Neural progenitor cell (in vitro differentiated cells): ENCODE results near the gene CYB5A. TPM values are rescaled to one million over a fixed set of nuclear protein-coding genes. Genes with fewer than 3 reads are reported as not detected.

Source experiments
- DNase-seq: peaks from one replicate; pipeline ENCODE4 v3.0.0-alpha.2; 2016; ENCODE audit warnings: low spot score
- H2AFZ ChIP-seq: fragments of 200-600 bp; sonication (generic); replicated peaks from 2 replicates; pipeline ENCODE4 v1.6.1; 2016; ENCODE audit warnings: antibody characterized with exemption
- H3F3A ChIP-seq: fragments of 200-600 bp; sonication (generic); 2 replicates; pipeline ENCODE4 v1.6.1; 2016; ENCODE audit warnings: antibody characterized with exemption, low read depth
- H3K27ac ChIP-seq: fragments of 200-600 bp; sonication (generic); 2 replicates; pipeline ENCODE4 v1.5.1; 2016; ENCODE audit warnings: mild to moderate bottlenecking
- H3K27me3 ChIP-seq: fragments of 200-600 bp; sonication (generic); 2 replicates; pipeline ENCODE4 v1.6.1; 2016; ENCODE audit warnings: mild to moderate bottlenecking, moderate library complexity
- H3K36me3 ChIP-seq: fragments of 200-600 bp; sonication (generic); 2 replicates; pipeline ENCODE4 v1.5.1; 2016
- H3K4me1 ChIP-seq: fragments of 200-600 bp; sonication (generic); 2 replicates; pipeline ENCODE4 v1.6.1; 2016; ENCODE audit warnings: mixed run types
- H3K4me2 ChIP-seq: fragments of 200-600 bp; sonication (generic); 2 replicates; pipeline ENCODE4 v1.6.1; 2016
- H3K4me3 ChIP-seq: fragments of 200-600 bp; sonication (generic); 2 replicates; pipeline ENCODE4 v1.5.1; 2016
- H3K79me2 ChIP-seq: fragments of 200-600 bp; sonication (generic); 2 replicates; pipeline ENCODE4 v1.6.1; 2016; ENCODE audit warnings: low read depth
- H3K9ac ChIP-seq: fragments of 200-600 bp; sonication (generic); 2 replicates; pipeline ENCODE4 v1.6.1; 2016
- H3K9me3 ChIP-seq: fragments of 200-600 bp; sonication (generic); 2 replicates; pipeline ENCODE4 v1.5.1; 2016; ENCODE audit warnings: low read depth
- H4K20me1 ChIP-seq: fragments of 200-600 bp; sonication (generic); 2 replicates; pipeline ENCODE4 v1.6.1; 2016; ENCODE audit warnings: low read depth
- H3K27ac Mint-ChIP-seq: 3 replicates; pipeline ENCODE4 v1.8.0; 2021; ENCODE audit warnings: mixed read lengths
- H3K27me3 Mint-ChIP-seq: 2 replicates; pipeline ENCODE4 v1.8.0; 2022; ENCODE audit warnings: low read depth, mild to moderate bottlenecking, inconsistent platforms, moderate library complexity, mixed read lengths; ENCODE audit not compliant: insufficient read depth
- H3K36me3 Mint-ChIP-seq: 3 replicates; pipeline ENCODE4 v1.8.0; 2021; ENCODE audit warnings: mixed read lengths
- H3K4me1 Mint-ChIP-seq: 3 replicates; pipeline ENCODE4 v1.8.0; 2021; ENCODE audit warnings: mixed read lengths
- H3K4me3 Mint-ChIP-seq: 3 replicates; pipeline ENCODE4 v1.8.0; 2021; ENCODE audit warnings: mild to moderate bottlenecking, moderate library complexity, mixed read lengths
- H3K9me3 Mint-ChIP-seq: 3 replicates; pipeline ENCODE4 v1.8.0; 2020; ENCODE audit warnings: mixed read lengths
- EZH2 ChIP-seq: fragments of 200-600 bp; sonication (generic); IDR thresholded peaks from 2 replicates; pipeline ENCODE4 v1.6.1; 2017; ENCODE audit warnings: antibody characterized with exemption, mild to moderate bottlenecking, moderate library complexity
- EZH2phosphoT487 ChIP-seq: fragments of 200-600 bp; sonication (generic); IDR thresholded peaks from 2 replicates; pipeline ENCODE4 v1.6.1; 2017; ENCODE audit warnings: antibody characterized with exemption
- total RNA-seq: library from RNA; depleted of rRNA; stranded (reverse); fragments of >200 nt; gene quantifications from 2 replicates; pipeline ENCODE4 v1.2.3, GENCODE V29; 2015; ENCODE audit warnings: low replicate concordance
- TF ChIP-seq, protein P1 (sequence below): fragments of 200-600 bp; sonication (generic); IDR thresholded peaks from 2 replicates; pipeline ENCODE4 v1.5.1; 2017; ENCODE audit warnings: antibody characterized with exemption, mild to moderate bottlenecking

Gene CYB5A
- total RNA-seq, 1 donor from 2014 or later = 33.7 TPM

DNA sequence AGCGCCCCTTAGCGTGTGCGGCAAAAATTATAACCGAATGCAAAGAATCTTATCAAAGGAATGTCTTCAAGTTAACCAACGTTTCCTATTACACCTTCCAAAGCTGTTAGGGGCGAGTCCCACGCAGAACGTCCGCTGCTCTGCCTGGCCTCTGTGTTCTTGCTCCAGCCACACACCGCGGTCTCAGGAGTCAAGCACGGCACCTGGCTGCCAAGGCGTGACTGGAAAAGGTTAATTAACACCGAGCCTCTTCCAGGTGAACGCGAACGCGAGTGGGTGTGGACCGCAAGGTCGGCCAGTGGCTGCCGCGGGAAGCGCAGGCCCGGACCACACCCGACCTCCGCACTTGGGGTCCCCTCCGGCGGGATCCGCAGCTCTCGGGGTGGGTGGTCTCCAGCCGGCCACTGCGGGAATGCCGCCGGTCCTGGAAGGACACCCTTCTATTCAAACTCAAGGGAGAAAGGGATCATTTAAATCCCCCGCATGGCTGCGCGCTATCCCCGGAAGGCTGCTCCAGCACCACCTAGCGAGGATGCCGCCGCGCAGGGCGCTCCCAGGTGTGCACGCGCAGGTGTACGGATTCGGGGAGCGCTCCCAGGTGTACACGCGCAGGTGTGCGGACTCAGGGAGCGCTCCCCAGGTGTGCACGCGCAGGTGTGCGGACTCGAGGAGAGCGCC, 830 bp downstream of the CYB5A start:
- Mint-ChIP-seq H3K27me3 (peaks cover 7% of the 10 kb centered on the region), H3K4me1 (peaks cover 6% of the 10 kb centered on the region), H3K9me3 (peaks cover 2% of the 10 kb centered on the region), H3K27ac (no peak overlapping the region), H3K4me3 (peak overlapping the region; percentile 93), H3K36me3 (peaks cover 1% of the 10 kb centered on the region)
- Histone ChIP-seq H3K36me3 (no peaks in the 10 kb centered on the region), H3K79me2 (no peaks in the 10 kb centered on the region), H3K9ac (no peak overlapping the region), H3K4me3 (peak overlapping the region; percentile 88), H4K20me1 (no peaks in the 10 kb centered on the region), H3F3A (no peaks in the 10 kb centered on the region), H3K27ac (no peak overlapping the region), H3K4me2 (peak overlapping the region; percentile 97), H3K4me1 (no peaks in the 10 kb centered on the region), H3K9me3 (peaks cover 5% of the 10 kb centered on the region), H3K27me3 (peaks cover 22% of the 10 kb centered on the region), H2AFZ (peak overlapping the region; percentile 89)
- peak; percentile 71 for DNase-seq
- no peak for TF ChIP-seq EZH2
- TF ChIP-seq, protein P1, sequence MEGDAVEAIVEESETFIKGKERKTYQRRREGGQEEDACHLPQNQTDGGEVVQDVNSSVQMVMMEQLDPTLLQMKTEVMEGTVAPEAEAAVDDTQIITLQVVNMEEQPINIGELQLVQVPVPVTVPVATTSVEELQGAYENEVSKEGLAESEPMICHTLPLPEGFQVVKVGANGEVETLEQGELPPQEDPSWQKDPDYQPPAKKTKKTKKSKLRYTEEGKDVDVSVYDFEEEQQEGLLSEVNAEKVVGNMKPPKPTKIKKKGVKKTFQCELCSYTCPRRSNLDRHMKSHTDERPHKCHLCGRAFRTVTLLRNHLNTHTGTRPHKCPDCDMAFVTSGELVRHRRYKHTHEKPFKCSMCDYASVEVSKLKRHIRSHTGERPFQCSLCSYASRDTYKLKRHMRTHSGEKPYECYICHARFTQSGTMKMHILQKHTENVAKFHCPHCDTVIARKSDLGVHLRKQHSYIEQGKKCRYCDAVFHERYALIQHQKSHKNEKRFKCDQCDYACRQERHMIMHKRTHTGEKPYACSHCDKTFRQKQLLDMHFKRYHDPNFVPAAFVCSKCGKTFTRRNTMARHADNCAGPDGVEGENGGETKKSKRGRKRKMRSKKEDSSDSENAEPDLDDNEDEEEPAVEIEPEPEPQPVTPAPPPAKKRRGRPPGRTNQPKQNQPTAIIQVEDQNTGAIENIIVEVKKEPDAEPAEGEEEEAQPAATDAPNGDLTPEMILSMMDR = peak; percentile 27
- TF ChIP-seq EZH2phosphoT487 = no peak

DNA sequence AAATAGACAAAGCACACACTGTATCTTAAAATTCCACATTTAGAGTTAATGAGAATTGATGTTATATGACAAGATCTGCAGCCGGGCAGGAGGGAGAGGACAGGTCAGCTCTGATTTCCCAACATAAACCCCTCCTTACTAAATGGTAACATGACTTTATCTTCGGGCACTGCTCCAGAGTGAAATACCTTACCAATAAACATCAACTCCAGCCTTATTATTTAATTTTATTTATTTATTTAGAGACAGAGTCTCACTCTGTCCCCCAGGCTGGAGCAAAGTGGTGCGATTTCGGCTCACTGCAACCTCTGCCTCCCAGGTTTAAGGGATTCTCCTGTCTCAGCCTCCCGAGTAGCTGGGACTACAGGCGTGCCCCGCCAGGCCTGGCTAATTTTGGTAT, 1.7 kb downstream of the CYB5A start:
- Mint-ChIP-seq H3K27me3 (peaks cover 7% of the 10 kb centered on the region), H3K4me1 (peaks cover 10% of the 10 kb centered on the region), H3K27ac (no peak overlapping the region), H3K4me3 (peak overlapping the region; percentile 93), H3K36me3 (peaks cover 1% of the 10 kb centered on the region), H3K9me3 (peaks cover 2% of the 10 kb centered on the region)
- Histone ChIP-seq H3K36me3 (no peaks in the 10 kb centered on the region), H3K4me2 (no peak overlapping the region), H3K9ac (no peak overlapping the region), H3K79me2 (no peaks in the 10 kb centered on the region), H3K27me3 (peaks cover 22% of the 10 kb centered on the region), H4K20me1 (no peaks in the 10 kb centered on the region), H2AFZ (no peak overlapping the region), H3K9me3 (peaks cover 5% of the 10 kb centered on the region), H3K4me3 (no peak overlapping the region), H3K4me1 (peaks cover 3% of the 10 kb centered on the region), H3F3A (peaks cover 3% of the 10 kb centered on the region), H3K27ac (no peak overlapping the region)
- no peak for DNase-seq
- TF ChIP-seq EZH2 = no peak
- TF ChIP-seq, protein P1 = no peak
- no peak for TF ChIP-seq EZH2phosphoT487

DNA sequence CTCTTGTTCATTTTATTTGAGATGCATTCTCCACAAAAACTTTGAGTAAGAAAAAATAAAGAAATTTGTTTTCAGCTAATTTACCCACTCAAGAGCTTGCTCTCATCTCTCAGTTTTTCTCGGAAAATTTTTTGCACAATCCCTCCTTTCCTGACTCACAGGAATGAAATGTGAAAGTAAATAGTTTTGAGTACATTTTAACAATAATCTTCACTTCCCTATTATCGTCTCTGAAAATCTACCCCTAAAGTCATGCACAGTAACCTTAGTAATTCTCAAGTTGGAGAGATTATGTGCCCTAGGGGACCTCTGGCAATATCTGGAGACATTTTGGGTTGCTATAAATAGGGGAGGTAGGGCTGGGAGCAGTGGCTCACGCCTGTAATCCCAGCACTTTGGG, 2.6 kb downstream of the CYB5A start:
- Histone ChIP-seq H3K36me3 (no peaks in the 10 kb centered on the region), H3K4me1 (peaks cover 12% of the 10 kb centered on the region), H2AFZ (no peak overlapping the region), H3K27ac (no peak overlapping the region), H3K9ac (no peak overlapping the region), H3K4me3 (no peak overlapping the region), H3K27me3 (peaks cover 22% of the 10 kb centered on the region), H3K9me3 (peaks cover 5% of the 10 kb centered on the region), H4K20me1 (no peaks in the 10 kb centered on the region), H3K4me2 (no peak overlapping the region), H3K79me2 (no peaks in the 10 kb centered on the region), H3F3A (peaks cover 12% of the 10 kb centered on the region)
- H3K4me1 Mint-ChIP-seq = peaks cover 19% of the 10 kb centered on the region
- H3K36me3 Mint-ChIP-seq = peaks cover 1% of the 10 kb centered on the region
- peaks cover 7% of the 10 kb centered on the region for H3K27me3 Mint-ChIP-seq
- no peak overlapping the region for H3K27ac Mint-ChIP-seq
- TF ChIP-seq EZH2 (no peak), EZH2phosphoT487 (no peak)
- TF ChIP-seq, protein P1 = no peak
- DNase-seq = no peak
- H3K4me3 Mint-ChIP-seq = no peak overlapping the region
- H3K9me3 Mint-ChIP-seq = peaks cover 2% of the 10 kb centered on the region
